PC-3 (cell line): Measurements from ENCODE around the gene DENND4B.

Experiments used
- CTCF ChIP-seq: fragments of 300-600 bp; sonication (generic); conservative IDR thresholded peaks from 2 replicates; pipeline ENCODE4 v1.5.1; 2017; ENCODE audit warnings: antibody characterized with exemption, low read depth, mild to moderate bottlenecking, low read length
- EZH2 ChIP-seq: fragments of 300-600 bp; sonication (generic); IDR thresholded peaks from one replicate; pipeline ENCODE4 v1.6.1; 2017; ENCODE audit warnings: antibody characterized with exemption, mild to moderate bottlenecking, low read length; ENCODE audit not compliant: unreplicated experiment
- EZH2phosphoT487 ChIP-seq: fragments of 300-600 bp; sonication (generic); IDR thresholded peaks from 2 replicates; pipeline ENCODE4 v1.6.1; 2018; ENCODE audit warnings: mild to moderate bottlenecking, antibody characterized with exemption, low read length, borderline replicate concordance

DNA sequence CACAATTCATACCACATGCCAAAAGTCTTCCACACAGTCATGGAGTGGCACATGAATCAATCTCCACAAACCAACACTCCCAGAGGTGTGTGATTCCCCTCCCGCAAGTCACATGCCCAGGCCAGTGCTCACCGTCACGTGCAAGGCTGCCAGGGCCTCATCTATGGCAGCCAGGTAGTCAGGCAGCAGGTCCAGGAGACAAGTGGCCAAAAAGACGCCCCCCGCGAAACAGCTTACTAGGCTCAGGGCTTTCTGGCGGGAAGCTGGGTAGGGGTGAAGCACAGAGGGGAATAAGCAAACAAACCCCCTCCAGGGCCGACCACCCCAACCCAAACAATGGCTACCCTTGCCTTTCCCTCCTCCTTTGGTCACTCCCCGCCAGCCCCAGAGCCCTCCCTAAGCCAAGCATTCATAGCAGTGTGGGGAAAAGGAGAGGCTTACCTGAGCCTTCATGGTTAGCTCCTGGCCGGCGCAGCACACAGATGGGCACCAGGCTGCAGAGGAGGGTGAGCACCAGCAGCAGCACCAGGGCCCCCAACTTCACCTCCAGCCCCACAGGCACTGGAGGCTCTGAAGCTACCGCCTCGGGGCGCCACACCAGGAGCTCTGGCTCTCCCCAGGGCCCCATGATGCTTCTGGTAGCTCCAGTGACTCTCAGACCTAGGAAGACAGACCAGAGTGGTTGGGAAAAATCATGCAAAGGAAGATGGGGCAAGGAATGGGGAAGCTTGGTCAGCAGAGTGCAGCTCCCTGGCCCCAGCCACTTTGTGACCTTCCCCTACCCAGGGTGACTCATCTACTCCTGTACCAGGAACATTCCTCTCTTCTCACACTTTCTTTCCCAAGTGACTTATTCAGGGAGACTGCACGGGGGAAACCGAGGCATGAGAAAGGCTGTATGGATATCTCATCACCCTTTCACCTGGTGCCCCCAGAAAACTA lies 15.8 kb upstream of the DENND4B start:
- TF ChIP-seq CTCF (no peak), EZH2phosphoT487 (no peak), EZH2 (no peak)
